ENCODE measurements around the gene OSTM1.
"Not testable (repeated sequence)": the region's sequence is repeated elsewhere in the genome, so short reads cannot be mapped to it uniquely, and the experiment has no call there.

The OSTM1 gene

DNA sequence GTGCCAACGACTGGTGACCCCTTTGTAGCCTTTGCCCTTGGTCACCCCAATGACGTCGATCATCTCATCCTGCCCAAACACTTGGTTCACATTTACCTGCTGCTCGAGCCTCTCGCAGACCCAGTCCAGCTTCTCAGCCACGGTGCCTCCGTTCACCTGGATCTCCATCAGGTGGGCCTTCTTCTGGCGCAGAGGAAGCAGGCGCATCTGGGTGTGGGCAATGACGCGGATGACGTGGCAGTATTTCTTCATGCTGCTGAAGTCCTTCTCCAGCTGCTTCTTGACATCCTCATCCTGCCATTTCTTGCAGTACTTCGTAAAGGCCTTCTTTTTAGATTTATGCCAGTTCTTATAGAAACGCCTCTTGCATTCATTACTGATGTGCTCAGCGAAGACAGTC lies 69.7 kb downstream of the OSTM1 start:
- TF ChIP-seq, protein P1, sequence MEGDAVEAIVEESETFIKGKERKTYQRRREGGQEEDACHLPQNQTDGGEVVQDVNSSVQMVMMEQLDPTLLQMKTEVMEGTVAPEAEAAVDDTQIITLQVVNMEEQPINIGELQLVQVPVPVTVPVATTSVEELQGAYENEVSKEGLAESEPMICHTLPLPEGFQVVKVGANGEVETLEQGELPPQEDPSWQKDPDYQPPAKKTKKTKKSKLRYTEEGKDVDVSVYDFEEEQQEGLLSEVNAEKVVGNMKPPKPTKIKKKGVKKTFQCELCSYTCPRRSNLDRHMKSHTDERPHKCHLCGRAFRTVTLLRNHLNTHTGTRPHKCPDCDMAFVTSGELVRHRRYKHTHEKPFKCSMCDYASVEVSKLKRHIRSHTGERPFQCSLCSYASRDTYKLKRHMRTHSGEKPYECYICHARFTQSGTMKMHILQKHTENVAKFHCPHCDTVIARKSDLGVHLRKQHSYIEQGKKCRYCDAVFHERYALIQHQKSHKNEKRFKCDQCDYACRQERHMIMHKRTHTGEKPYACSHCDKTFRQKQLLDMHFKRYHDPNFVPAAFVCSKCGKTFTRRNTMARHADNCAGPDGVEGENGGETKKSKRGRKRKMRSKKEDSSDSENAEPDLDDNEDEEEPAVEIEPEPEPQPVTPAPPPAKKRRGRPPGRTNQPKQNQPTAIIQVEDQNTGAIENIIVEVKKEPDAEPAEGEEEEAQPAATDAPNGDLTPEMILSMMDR (IDR thresholded peaks at IDR 0.05; ENCODE audit: extremely low read depth, insufficient read depth, missing control alignments), result no peak
- DNase-seq (ENCODE audit: low spot score), result no peak
- in situ Hi-C loops (cut with MboI; ENCODE audit: low pct_unique_long_range_greater_than_20kb, low sequenced_read_pairs, unreplicated experiment), result no loop called here

DNA sequence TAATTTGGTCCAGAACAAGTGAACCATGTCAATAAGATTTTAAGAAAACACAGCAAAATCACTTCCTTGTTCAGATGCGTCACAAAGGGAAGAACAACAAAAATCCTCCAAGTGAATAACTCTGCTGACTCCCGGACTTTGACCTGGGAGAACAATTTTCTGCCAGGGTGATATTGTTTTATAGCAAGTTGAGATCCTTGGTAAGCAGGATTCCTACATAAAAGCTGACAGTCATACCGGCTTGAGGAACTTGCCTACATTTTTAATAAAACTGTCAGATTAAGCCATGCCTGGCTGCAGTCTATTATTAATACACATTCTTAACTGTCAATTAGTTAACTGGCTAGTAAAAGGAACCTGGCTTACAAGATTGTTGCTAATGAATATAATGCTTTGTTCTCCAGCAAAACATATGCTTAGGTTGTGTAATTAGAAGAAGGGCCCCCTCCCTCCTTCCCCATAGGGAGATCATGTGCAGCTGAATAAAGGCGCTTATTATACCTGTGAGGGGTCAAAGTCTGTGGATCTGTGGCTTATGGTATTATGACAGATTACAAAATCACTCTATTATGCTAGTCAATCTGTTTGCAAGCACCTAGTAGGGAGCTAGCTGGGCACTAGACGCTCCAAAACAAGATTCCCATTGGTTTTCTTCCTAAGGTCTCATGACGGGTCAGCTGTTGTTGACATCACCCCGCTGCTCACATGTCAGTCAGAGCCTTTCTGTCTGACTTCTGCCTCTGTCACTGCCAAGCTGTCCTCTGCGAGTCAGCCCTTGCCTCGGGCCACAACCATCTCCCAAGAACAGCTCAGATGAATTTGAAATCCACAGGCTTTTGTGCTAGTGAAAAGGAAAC lies 71.9 kb downstream of the OSTM1 start:
- in situ Hi-C loops (cut with MboI; ENCODE audit: low pct_unique_long_range_greater_than_20kb, low sequenced_read_pairs, unreplicated experiment), result no loop called here
- TF ChIP-seq, protein P1 (IDR thresholded peaks at IDR 0.05; ENCODE audit: extremely low read depth, insufficient read depth, missing control alignments), result no peak
- no peak for DNase-seq (ENCODE audit: low spot score)

- DNase-seq (ENCODE audit: low spot score), result no peak
- TF ChIP-seq, protein P1 (IDR thresholded peaks at IDR 0.05; ENCODE audit: extremely low read depth, insufficient read depth, missing control alignments), result no peak
- in situ Hi-C loops (cut with MboI; ENCODE audit: low pct_unique_long_range_greater_than_20kb, low sequenced_read_pairs, unreplicated experiment), result no loop called here
Measured at GRCh38 chr6:108001696-108002231, 72.8 kb downstream of the OSTM1 start.

DNA sequence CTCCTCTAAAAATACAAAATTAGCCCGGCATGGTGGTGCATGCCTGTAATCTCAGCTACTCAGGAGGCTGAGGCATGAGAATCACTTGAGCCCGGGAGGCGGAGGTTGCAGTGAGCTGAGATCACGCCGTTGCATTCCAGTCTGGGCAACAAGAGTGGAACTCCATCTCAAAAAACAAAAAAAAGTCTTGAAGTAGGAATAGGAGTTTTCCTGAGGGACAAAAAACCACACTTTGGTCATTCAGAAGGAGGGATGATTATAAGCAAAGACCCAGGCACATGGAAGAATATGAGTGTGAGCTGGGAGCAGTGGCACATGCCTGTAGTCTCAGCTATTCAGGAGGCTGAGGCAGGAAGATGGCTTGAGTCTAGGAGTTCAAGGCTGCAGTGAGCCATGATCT lies 74.3 kb downstream of the OSTM1 start:
- DNase-seq (ENCODE audit: low spot score); in situ Hi-C loops (cut with MboI; ENCODE audit: low pct_unique_long_range_greater_than_20kb, low sequenced_read_pairs, unreplicated experiment): not testable (repeated sequence)

GRCh38 chr6:107999341-107999740 lies 75.2 kb downstream of the OSTM1 start:
- TF ChIP-seq, protein P1 (IDR thresholded peaks at IDR 0.05; ENCODE audit: extremely low read depth, insufficient read depth, missing control alignments), result no peak
- in situ Hi-C loops (cut with MboI; ENCODE audit: low pct_unique_long_range_greater_than_20kb, low sequenced_read_pairs, unreplicated experiment), result no loop called here
- no peak for DNase-seq (ENCODE audit: low spot score)

DNA sequence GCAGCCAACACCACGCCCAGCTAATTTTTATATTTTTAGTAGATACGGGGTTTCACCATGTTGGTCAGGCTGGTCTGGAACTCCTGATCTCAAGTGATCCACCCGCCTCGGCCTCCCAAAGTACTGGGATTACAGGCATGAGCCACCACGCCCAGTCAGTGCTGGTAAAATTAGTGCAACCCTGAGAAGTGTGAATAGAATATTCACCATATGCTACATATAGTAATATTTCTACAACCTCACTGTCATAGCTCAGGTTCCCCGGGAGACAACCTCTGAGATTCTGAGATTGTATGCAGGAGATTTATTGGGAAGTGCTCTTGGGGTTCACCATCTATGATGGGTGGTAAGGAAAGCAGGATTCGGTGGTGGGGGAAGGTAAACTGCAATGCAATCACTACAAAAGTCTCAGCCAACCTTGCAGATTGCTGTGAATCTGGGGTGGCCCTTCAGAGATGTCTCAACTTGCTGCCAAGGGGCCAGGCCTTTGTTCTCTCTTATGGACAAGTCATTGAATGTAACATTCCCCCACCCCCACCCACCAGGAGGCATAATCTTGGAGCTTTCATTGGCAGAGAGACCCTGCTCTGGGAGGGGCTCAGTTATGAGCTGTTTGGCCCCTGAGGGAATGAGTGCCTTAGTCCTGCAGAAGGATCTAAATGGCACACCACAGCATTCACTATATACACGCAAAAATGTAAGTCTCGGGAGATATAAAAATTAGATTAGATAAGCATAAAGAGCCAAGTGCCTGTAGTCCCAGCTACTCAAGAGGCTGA lies 82.6 kb downstream of the OSTM1 start:
- TF ChIP-seq, protein P1 (IDR thresholded peaks at IDR 0.05; ENCODE audit: extremely low read depth, insufficient read depth, missing control alignments), result no peak
- in situ Hi-C loops (cut with MboI; ENCODE audit: low pct_unique_long_range_greater_than_20kb, low sequenced_read_pairs, unreplicated experiment), result no loop called here
- DNase-seq (ENCODE audit: low spot score), result no peak

All from GM13977 (cell line).